Transverse colon (tissue), 4 donors: Measurements from ENCODE around the gene TBC1D30. TPM values are rescaled to one million over a fixed set of nuclear protein-coding genes. Genes with fewer than 3 reads are reported as not detected.

Experiments used
- DNase-seq: peaks from one replicate; pipeline ENCODE4 v3.0.0-alpha.2; 2019
- H3K27ac ChIP-seq, 4 donors: fragments of 200-600 bp; sonication (generic); 2 replicates each; pipeline ENCODE4 v1.5.1; 2016 to 2018; ENCODE audit warnings: inconsistent platforms in 4 of 4
- H3K27me3 ChIP-seq: fragments of 200-600 bp; sonication (generic); 2 replicates; pipeline ENCODE4 v1.5.1; 2017; ENCODE audit warnings: inconsistent platforms
- H3K36me3 ChIP-seq, 4 donors: fragments of 200-600 bp; sonication (generic); 2 replicates each; pipeline ENCODE4 v1.5.1; 2017 to 2019; ENCODE audit warnings: inconsistent platforms in 4 of 4
- H3K4me1 ChIP-seq, 4 donors: fragments of 200-600 bp; sonication (generic); 2 replicates each; pipeline ENCODE4 v1.5.1; 2017 to 2020; ENCODE audit warnings: inconsistent platforms in 4 of 4
- H3K4me3 ChIP-seq, 4 donors: fragments of 200-600 bp; sonication (generic); 1 replicate in 1 of 4; 2 replicates in 3 of 4; pipeline versions ENCODE4 v1.5.1 to v1.6.1; 2017 to 2019; ENCODE audit warnings: inconsistent platforms in 4 of 4
- H3K9me3 ChIP-seq, 2 donors: fragments of 200-600 bp; sonication (generic); 2 replicates each; pipeline ENCODE4 v1.5.1; 2017 to 2019; ENCODE audit warnings: inconsistent platforms in 2 of 2
- CTCF ChIP-seq, 5 experiments: fragments of 200-600 bp in 3 of 5; fragments of 450-650 bp in 2 of 5; sonication (generic) in 3 of 5; IDR thresholded peaks; 1 replicate in 2 of 5; 2 replicates in 3 of 5; pipeline ENCODE4 v1.5.1; 2016 to 2017; ENCODE audit warnings: antibody characterized with exemption in 5 of 5, inconsistent platforms in 3 of 5, mild to moderate bottlenecking in 2 of 5, moderate library complexity in 1 of 5
- EP300 ChIP-seq: sonication (generic); formaldehyde crosslinking; IDR thresholded peaks from one replicate; pipeline ENCODE4 v1.6.1; 2017; ENCODE audit warnings: antibody characterized with exemption, low read depth
- POLR2A ChIP-seq: fragments of 450-650 bp; IDR thresholded peaks from one replicate; pipeline ENCODE4 v1.6.1; 2016; ENCODE audit warnings: antibody characterized with exemption, mild to moderate bottlenecking, moderate library complexity
- POLR2AphosphoS5 ChIP-seq, 3 donors: sonication (generic); formaldehyde crosslinking; IDR thresholded peaks; one replicate each; pipeline ENCODE4 v1.6.1; 2016; ENCODE audit warnings: antibody characterized with exemption in 3 of 3
- WGBS, 2 donors: methylation state at CpG; one replicate each; pipeline ENCODE4 v1.1.5; 2018; ENCODE audit warnings: low coverage in 1 of 2; 5-methylcytosine and 5-hydroxymethylcytosine counted together
- in situ Hi-C, 4 donors: fragments of 200-750 bp; cut with MboI; loops; one replicate each; pipeline versions ENCODE4 v1.15.0 to v1.15.1; 2017; ENCODE audit warnings: low sequenced_read_pairs in 3 of 4, low pct_ligation_motif_present in 1 of 4, low pct_unique_long_range_greater_than_20kb in 1 of 4
- intact Hi-C: fragments of 100-400 bp; cut with DNase I; formaldehyde crosslinking; loops from one replicate; pipeline ENCODE4 v1.15.1; 2023; ENCODE audit warnings: low total_unique reads
- total RNA-seq, 4 donors: library from RNA; depleted of rRNA; stranded (reverse); fragments of >200 nt; gene quantifications; one replicate each; pipeline ENCODE4 v1.1.0, GENCODE V29; 2016

The TBC1D30 gene
- total RNA-seq, 4 donors from 2014 or later, result 0.37 to 9.4 (median 6.5) TPM

- intact Hi-C loops (no loop called here), in situ Hi-C loops (no loop called here)
- no peak overlapping the region for H3K4me3 ChIP-seq
- H3K27ac ChIP-seq, result no peak overlapping the region
- H3K9me3 ChIP-seq, result no peaks in the 10 kb centered on the region
- H3K36me3 ChIP-seq, result no peaks in the 10 kb centered on the region
- no peak for DNase-seq
- H3K27me3 ChIP-seq, result peaks cover 6% of the 10 kb centered on the region
- WGBS, 2 donors, result 83 to 86% methylated on average over 3 of the region's 3 CpGs
- TF ChIP-seq EP300 (no peak), POLR2AphosphoS5 (IDR thresholded peaks at IDR 0.05) (no peak), POLR2A (no peak), CTCF (IDR thresholded peaks at IDR 0.05) (no peak)
- peaks cover 0 to 20% (median 2%) of the 10 kb centered on the region in 4 donors for H3K4me1 ChIP-seq
Observed at GRCh38 chr12:64833928-64834327, 9.5 kb downstream of the TBC1D30 start.

GRCh38 chr12:64835901-64836300 lies 11.5 kb downstream of the TBC1D30 start:
- Histone ChIP-seq H3K36me3 (no peaks in the 10 kb centered on the region), H3K9me3 (no peaks in the 10 kb centered on the region), H3K4me3 (no peak overlapping the region), H3K27ac (peak overlapping the region in 1 of 4 donors; percentile 13), H3K4me1 (peaks cover 3 to 32% (median 10%) of the 10 kb centered on the region in 4 donors), H3K27me3 (no peaks in the 10 kb centered on the region)
- intact Hi-C loops, result no loop called here
- in situ Hi-C loops, result no loop called here
- WGBS, 2 donors, result 40 to 56% methylated on average over 1 to 4 of the region's 4 CpGs
- no peak for TF ChIP-seq POLR2A
- TF ChIP-seq POLR2AphosphoS5 (IDR thresholded peaks at IDR 0.05), result no peak
- TF ChIP-seq CTCF (IDR thresholded peaks at IDR 0.05), result no peak
- TF ChIP-seq EP300, result no peak
- peak; percentile 49 for DNase-seq

DNA sequence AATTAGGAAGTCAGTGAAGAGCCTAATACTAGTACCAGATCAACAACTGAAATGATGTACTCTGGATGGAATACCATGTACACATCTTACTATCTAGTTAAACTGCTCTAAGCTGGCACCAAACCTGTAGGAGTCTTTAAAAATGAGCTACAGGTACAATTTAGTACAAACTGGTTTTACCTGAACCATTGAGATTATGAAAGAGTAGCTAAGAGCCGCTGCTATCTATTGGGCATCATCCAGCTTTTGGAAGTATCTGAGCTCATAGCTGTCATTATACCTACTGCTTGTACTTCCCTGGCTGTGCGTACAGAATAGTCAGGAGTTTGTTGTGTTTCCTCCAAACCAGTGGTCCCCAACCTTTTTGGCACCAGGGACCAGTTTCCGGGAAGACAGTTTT lies 12.4 kb downstream of the TBC1D30 start:
- WGBS, 2 donors, result 71 to 93% methylated on average over 2 to 3 of the region's 3 CpGs
- Histone ChIP-seq H3K27me3 (no peaks in the 10 kb centered on the region), H3K9me3 (no peaks in the 10 kb centered on the region), H3K36me3 (no peaks in the 10 kb centered on the region), H3K4me1 (peaks cover 3 to 41% (median 16%) of the 10 kb centered on the region in 4 donors), H3K4me3 (no peak overlapping the region), H3K27ac (no peak overlapping the region)
- intact Hi-C loops (loop anchor here (1.0 kb wide), 1 partner anchor 19 kb away; no protein-coding TSS in a partner anchor), in situ Hi-C loops (no loop called here)
- no peak for TF ChIP-seq POLR2A
- no peak for TF ChIP-seq CTCF (IDR thresholded peaks at IDR 0.05)
- no peak for TF ChIP-seq POLR2AphosphoS5 (IDR thresholded peaks at IDR 0.05)
- TF ChIP-seq EP300, result no peak
- no peak for DNase-seq

DNA sequence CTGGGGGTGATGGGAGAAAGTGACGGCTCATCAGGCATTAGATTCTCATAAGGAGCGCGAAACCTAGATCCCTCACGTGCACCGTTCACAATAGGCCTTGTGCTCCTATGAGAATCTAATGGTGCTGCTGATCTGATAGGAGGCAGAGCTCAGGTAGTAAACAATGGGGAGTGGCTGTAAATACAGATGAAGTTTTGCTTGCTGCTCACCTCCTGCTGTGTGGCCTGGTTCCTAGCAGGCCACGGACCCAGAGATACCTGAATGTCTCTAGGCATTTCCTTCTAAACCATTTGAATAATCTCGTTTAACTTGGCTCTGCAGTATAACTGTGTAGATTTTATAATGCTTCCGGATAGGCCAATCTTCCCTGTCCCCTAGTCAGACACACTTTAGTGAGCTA lies 13.0 kb downstream of the TBC1D30 start:
- Histone ChIP-seq H3K4me3 (no peak overlapping the region), H3K9me3 (no peaks in the 10 kb centered on the region), H3K36me3 (no peaks in the 10 kb centered on the region), H3K27ac (no peak overlapping the region), H3K27me3 (no peaks in the 10 kb centered on the region), H3K4me1 (peaks cover 3 to 41% (median 17%) of the 10 kb centered on the region in 4 donors)
- DNase-seq, result no peak
- WGBS, 2 donors, result 68 to 75% methylated on average over 6 to 8 of the region's 8 CpGs
- in situ Hi-C loops, result no loop called here
- intact Hi-C loops, result loop anchor here (1.0 kb wide), 1 partner anchor 19 kb away; no protein-coding TSS in a partner anchor
- TF ChIP-seq POLR2A, result no peak
- TF ChIP-seq EP300, result no peak
- no peak for TF ChIP-seq CTCF (IDR thresholded peaks at IDR 0.05)
- no peak for TF ChIP-seq POLR2AphosphoS5 (IDR thresholded peaks at IDR 0.05)
